Caco-2 (cell line): ENCODE data around the gene RERE. TPM values are rescaled to one million over a fixed set of nuclear protein-coding genes. Genes with fewer than 3 reads are reported as not detected.
"Not testable (repeated sequence)": the region's sequence is repeated elsewhere in the genome, so short reads cannot be mapped to it uniquely, and the experiment has no call there.

Experiments used
- BruUV-seq: library from RNA; stranded (reverse); fragments of 400-500 nt; replicated peaks from 2 replicates; lab custom pipeline; 2021; lab: Mats Ljungman, UMichigan
- CTCF ChIA-PET: fragments of 300-600 bp; sonication (Branson Sonifier 250); formaldehyde crosslinking; loops from one replicate; lab custom pipeline; 2022; ENCODE audit warnings: antibody characterized with exemption; lab: Charles Lee
- POLR2A ChIA-PET: fragments of 300-600 bp; sonication (Branson Sonifier 250); formaldehyde crosslinking; loops from one replicate; lab custom pipeline; 2022; ENCODE audit warnings: antibody characterized with exemption; lab: Charles Lee
- DNase-seq, 2 experiments: peaks; one replicate each; pipeline versions ENCODE4 v3.0.0 to v3.0.0-alpha.2; 2020 to 2022
- H3K27me3 ChIP-seq: replicated peaks from 2 replicates; pipeline ENCODE4 v1.6.0; 2011; ENCODE audit warnings: low read length; ENCODE audit not compliant: control insufficient read depth, insufficient read depth
- H3K36me3 ChIP-seq: 2 replicates; pipeline ENCODE4 v1.5.1; 2011; ENCODE audit warnings: low read length; ENCODE audit not compliant: control insufficient read depth, insufficient read depth
- H3K4me1 ChIP-seq: fragments of 250-450 bp; sonication (Bioruptor Pico); 2 replicates; pipeline ENCODE4 v1.5.1; 2020; ENCODE audit warnings: mild to moderate bottlenecking
- H3K4me3 ChIP-seq: 2 replicates; pipeline ENCODE4 v1.5.1; 2011; ENCODE audit warnings: low read depth, mild to moderate bottlenecking, control low read depth, low read length
- H3K9me3 ChIP-seq: fragments of 250-450 bp; sonication (Bioruptor Pico); 2 replicates; pipeline ENCODE4 v1.5.1; 2020; ENCODE audit warnings: mild to moderate bottlenecking, moderate library complexity
- H3K27ac Mint-ChIP-seq: one replicate; pipeline ENCODE4 v1.8.0; 2022; ENCODE audit warnings: mixed read lengths; ENCODE audit not compliant: unreplicated experiment
- H3K27me3 Mint-ChIP-seq: one replicate; pipeline ENCODE4 v1.8.0; 2022; ENCODE audit warnings: mixed read lengths; ENCODE audit not compliant: insufficient read depth, unreplicated experiment
- H3K36me3 Mint-ChIP-seq: one replicate; pipeline ENCODE4 v1.8.0; 2022; ENCODE audit warnings: mild to moderate bottlenecking, mixed read lengths; ENCODE audit not compliant: insufficient read depth, unreplicated experiment
- H3K4me1 Mint-ChIP-seq: one replicate; pipeline ENCODE4 v1.8.0; 2022; ENCODE audit warnings: low read depth, mixed read lengths; ENCODE audit not compliant: unreplicated experiment
- H3K4me3 Mint-ChIP-seq: one replicate; pipeline ENCODE4 v1.8.0; 2022; ENCODE audit warnings: mild to moderate bottlenecking, moderate library complexity, mixed read lengths; ENCODE audit not compliant: unreplicated experiment
- H3K9me3 Mint-ChIP-seq: one replicate; pipeline ENCODE4 v1.8.0; 2022; ENCODE audit warnings: mixed read lengths; ENCODE audit not compliant: unreplicated experiment
- intact Hi-C: fragments of 100-400 bp; cut with micrococcal nuclease; formaldehyde crosslinking; loops from one replicate; pipeline ENCODE4 v1.10.0; 2022; ENCODE audit not compliant: unreplicated experiment
- total RNA-seq: library from RNA; stranded (reverse); gene quantifications from 2 replicates; pipeline ENCODE4 v1.2.3, GENCODE V29; 2022
- TF ChIP-seq, protein P1 (sequence below), 2 experiments: fragments of 200-600 bp in 1 of 2; IDR thresholded peaks; 1 replicate in 1 of 2; 2 replicates in 1 of 2; pipeline versions ENCODE4 v1.5.1 to v1.8.0; 2011 to 2022; ENCODE audit warnings: antibody characterized with exemption in 1 of 2, control low read depth in 1 of 2, inconsistent platforms in 1 of 2, low read depth in 1 of 2, low read length in 1 of 2, mild to moderate bottlenecking in 1 of 2, moderate library complexity in 1 of 2; ENCODE audit not compliant: insufficient read depth in 1 of 2, severe bottlenecking in 1 of 2, unreplicated experiment in 1 of 2

RERE gene
- total RNA-seq, 1 experiment from 2014 or later = 85.2 TPM

- intact Hi-C loops = no loop called here
- Mint-ChIP-seq H3K4me3 (no peak overlapping the region), H3K27me3 (no peaks in the 10 kb centered on the region), H3K9me3 (no peaks in the 10 kb centered on the region), H3K4me1 (peaks cover 9% of the 10 kb centered on the region), H3K36me3 (peaks cover 57% of the 10 kb centered on the region), H3K27ac (no peak overlapping the region)
- DNase-seq = no peak
- Histone ChIP-seq H3K36me3 (peaks cover 3% of the 10 kb centered on the region; the same call in 1 of the 2 replicates), H3K9me3 (no peaks in the 10 kb centered on the region), H3K27me3 (no peaks in the 10 kb centered on the region), H3K4me3 (no peak overlapping the region), H3K4me1 (0 out of 2 replicates have a peak, but pooled peaks cover 5% of the 10 kb centered on the region)
- POLR2A ChIA-PET = no interaction called here
- no TSS peak for BruUV-seq
- CTCF ChIA-PET = no interaction called here
- TF ChIP-seq, protein P1, sequence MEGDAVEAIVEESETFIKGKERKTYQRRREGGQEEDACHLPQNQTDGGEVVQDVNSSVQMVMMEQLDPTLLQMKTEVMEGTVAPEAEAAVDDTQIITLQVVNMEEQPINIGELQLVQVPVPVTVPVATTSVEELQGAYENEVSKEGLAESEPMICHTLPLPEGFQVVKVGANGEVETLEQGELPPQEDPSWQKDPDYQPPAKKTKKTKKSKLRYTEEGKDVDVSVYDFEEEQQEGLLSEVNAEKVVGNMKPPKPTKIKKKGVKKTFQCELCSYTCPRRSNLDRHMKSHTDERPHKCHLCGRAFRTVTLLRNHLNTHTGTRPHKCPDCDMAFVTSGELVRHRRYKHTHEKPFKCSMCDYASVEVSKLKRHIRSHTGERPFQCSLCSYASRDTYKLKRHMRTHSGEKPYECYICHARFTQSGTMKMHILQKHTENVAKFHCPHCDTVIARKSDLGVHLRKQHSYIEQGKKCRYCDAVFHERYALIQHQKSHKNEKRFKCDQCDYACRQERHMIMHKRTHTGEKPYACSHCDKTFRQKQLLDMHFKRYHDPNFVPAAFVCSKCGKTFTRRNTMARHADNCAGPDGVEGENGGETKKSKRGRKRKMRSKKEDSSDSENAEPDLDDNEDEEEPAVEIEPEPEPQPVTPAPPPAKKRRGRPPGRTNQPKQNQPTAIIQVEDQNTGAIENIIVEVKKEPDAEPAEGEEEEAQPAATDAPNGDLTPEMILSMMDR (IDR thresholded peaks at IDR 0.05; ENCODE audit: insufficient read depth in 1 of 2, low read depth in 1 of 2, low read length in 1 of 2, severe bottlenecking in 1 of 2, unreplicated experiment in 1 of 2) = no peak
These were observed 435.4 kb downstream of the RERE start for GRCh38 chr1:8382051-8382505.

GRCh38 chr1:8381618-8382017 is 435.8 kb downstream of the RERE start:
- H3K36me3 ChIP-seq = peaks cover 3% of the 10 kb centered on the region; the same call in 1 of the 2 replicates
- Mint-ChIP-seq H3K4me3 (no peak overlapping the region), H3K36me3 (peaks cover 53% of the 10 kb centered on the region), H3K27ac (no peak overlapping the region), H3K4me1 (peaks cover 9% of the 10 kb centered on the region), H3K27me3 (no peaks in the 10 kb centered on the region), H3K9me3 (no peaks in the 10 kb centered on the region)
- no peak overlapping the region for H3K4me3 ChIP-seq
- ChIA-PET CTCF (no interaction called here), POLR2A (no interaction called here)
- no peak for DNase-seq
- intact Hi-C loops = no loop called here
- BruUV-seq = no TSS peak
- TF ChIP-seq, protein P1 (IDR thresholded peaks at IDR 0.05; ENCODE audit: insufficient read depth in 1 of 2, low read depth in 1 of 2, low read length in 1 of 2, severe bottlenecking in 1 of 2, unreplicated experiment in 1 of 2) = no peak
- H3K27me3 ChIP-seq = no peaks in the 10 kb centered on the region
- H3K9me3 ChIP-seq = no peaks in the 10 kb centered on the region
- H3K4me1 ChIP-seq = 0 out of 2 replicates have a peak, but pooled peaks cover 5% of the 10 kb centered on the region

- H3K27me3 ChIP-seq, H3K9me3 ChIP-seq, H3K27me3 Mint-ChIP-seq, H3K27ac Mint-ChIP-seq, H3K4me3 ChIP-seq, DNase-seq, BruUV-seq, H3K4me1 ChIP-seq, H3K36me3 ChIP-seq, POLR2A ChIA-PET, H3K9me3 Mint-ChIP-seq, intact Hi-C loops, H3K4me1 Mint-ChIP-seq, H3K4me3 Mint-ChIP-seq: not testable (repeated sequence)
- H3K36me3 Mint-ChIP-seq = peaks cover 53% of the 10 kb centered on the region
- CTCF ChIA-PET = interaction anchor here (0.7 kb wide), 2 partner anchors 44 to 167 kb away, joined by 4 to 6 read pairs; no protein-coding TSS in a partner anchor
These were observed 437.1 kb downstream of the RERE start for GRCh38 chr1:8380310-8380709.
